Rectal smooth muscle tissue (tissue), 1 donor: ENCODE measurements around the gene SIN3A.
"Not testable (repeated sequence)": the region's sequence is repeated elsewhere in the genome, so short reads cannot be mapped to it uniquely, and the experiment has no call there.

Experiments used
- H3K27ac ChIP-seq: one replicate; pipeline ENCODE4 v1.7.0; 2013; ENCODE audit warnings: low read depth, low read length, inconsistent platforms
- H3K27me3 ChIP-seq: one replicate; pipeline ENCODE4 v1.7.0; 2013; ENCODE audit warnings: low read length; ENCODE audit not compliant: control insufficient read depth, insufficient read depth
- H3K36me3 ChIP-seq: one replicate; pipeline ENCODE4 v1.7.0; 2013; ENCODE audit warnings: low read length; ENCODE audit not compliant: control insufficient read depth, insufficient read depth
- H3K4me1 ChIP-seq: one replicate; pipeline ENCODE4 v1.7.0; 2013; ENCODE audit warnings: low read length; ENCODE audit not compliant: control insufficient read depth, insufficient read depth
- H3K4me3 ChIP-seq: one replicate; pipeline ENCODE4 v1.7.0; 2013; ENCODE audit warnings: low read length
- H3K9ac ChIP-seq: one replicate; pipeline ENCODE4 v1.7.0; 2013; ENCODE audit warnings: low read length

The SIN3A gene

DNA sequence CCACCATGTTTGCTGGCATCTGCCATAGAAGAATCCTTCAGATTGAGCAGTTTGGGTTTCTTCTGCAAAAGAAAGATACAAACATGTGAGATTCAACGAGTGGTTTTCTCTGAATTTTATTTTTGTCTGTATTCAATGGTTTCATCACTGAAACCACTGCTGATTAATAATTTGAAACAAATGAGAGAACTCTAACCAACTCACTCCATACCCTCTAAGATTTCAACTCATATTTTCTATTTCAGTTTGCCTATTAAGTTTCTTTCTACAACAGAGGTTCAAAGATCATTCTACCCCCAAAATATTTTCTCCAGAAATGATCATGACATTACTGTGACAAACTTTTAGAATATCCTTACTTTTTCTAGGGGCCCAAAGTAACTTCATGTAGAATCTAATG is 44.4 kb downstream of the SIN3A start:
- Histone ChIP-seq H3K27me3 (no peaks in the 10 kb centered on the region), H3K9ac (no peak overlapping the region), H3K36me3 (peaks cover 32% of the 10 kb centered on the region), H3K4me1 (no peaks in the 10 kb centered on the region), H3K27ac (no peak overlapping the region), H3K4me3 (no peak overlapping the region)

DNA sequence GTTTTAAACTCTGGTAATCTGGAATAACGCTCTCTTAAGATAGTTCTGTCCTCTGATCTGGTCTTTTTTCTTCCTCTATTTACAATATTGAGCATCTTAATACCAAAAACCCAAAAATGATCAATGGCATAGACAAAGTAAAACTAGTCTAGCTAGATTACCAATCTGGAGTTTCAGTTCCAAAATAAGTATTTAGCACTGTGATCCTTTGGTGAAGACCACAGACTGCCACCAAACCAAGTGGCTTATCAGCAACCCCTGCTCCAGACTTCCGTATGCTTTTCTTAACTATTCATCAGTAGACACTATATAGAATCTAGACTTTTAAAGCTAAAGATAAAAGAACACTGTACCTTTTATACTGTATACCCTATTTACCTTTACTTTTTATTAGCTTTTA is 47.6 kb downstream of the SIN3A start:
- no peaks in the 10 kb centered on the region for H3K27me3 ChIP-seq
- no peaks in the 10 kb centered on the region for H3K4me1 ChIP-seq
- H3K4me3 ChIP-seq = no peak overlapping the region
- H3K27ac ChIP-seq = no peak overlapping the region
- H3K9ac ChIP-seq = no peak overlapping the region
- H3K36me3 ChIP-seq = peaks cover 21% of the 10 kb centered on the region

DNA sequence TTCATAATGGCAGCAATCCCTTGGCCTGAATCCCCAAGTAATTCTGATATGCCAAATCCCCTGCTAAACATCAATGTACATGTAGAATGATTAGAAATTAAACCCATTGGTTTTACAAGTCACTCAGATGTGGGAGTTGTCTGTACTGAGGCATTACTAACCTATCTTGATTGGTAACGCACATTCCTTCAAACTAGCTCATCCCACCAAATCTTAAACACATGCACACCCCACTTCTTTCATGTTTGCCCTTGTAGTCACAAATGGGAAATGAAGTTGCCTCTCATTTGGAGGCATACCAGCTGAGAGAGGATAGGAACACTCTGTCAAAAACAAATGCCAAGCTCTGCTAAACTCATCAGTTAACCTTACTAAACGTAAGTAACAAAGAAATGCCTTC is 54.0 kb downstream of the SIN3A start:
- Histone ChIP-seq H3K4me1 (no peaks in the 10 kb centered on the region), H3K4me3 (no peak overlapping the region), H3K36me3 (peaks cover 48% of the 10 kb centered on the region), H3K27ac (no peak overlapping the region), H3K27me3 (no peaks in the 10 kb centered on the region), H3K9ac (no peak overlapping the region)

DNA sequence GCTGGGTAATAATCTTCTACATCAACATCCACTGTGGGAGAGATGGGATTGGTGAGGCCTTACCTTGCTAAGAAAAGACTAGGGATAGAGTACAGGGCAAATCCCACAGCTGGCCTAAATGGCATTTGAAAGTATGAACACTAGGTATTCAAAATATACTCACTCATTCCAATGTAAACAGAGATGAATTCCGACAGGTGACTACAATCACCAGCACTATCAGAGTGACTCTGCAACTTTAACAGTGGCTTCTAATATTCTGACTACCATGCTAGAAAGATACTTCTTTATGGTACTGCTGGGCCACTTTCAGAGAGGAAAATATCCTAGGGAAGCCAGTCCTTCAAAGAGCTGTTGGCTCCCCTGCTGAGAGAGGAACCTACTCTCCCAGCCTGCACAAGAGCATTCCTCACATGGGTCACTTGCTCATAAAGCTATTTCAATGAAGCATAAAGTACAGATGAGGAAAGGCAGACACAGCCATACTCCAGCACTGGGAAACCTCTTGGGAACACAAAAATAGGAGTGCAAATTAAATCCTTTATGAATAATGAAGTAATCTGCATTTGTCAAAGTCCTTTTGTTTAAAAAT is 61.6 kb downstream of the SIN3A start:
- Histone ChIP-seq H3K4me1 (no peaks in the 10 kb centered on the region), H3K27ac (no peak overlapping the region), H3K36me3 (peaks cover 45% of the 10 kb centered on the region), H3K4me3 (no peak overlapping the region), H3K27me3 (no peaks in the 10 kb centered on the region), H3K9ac (no peak overlapping the region)

DNA sequence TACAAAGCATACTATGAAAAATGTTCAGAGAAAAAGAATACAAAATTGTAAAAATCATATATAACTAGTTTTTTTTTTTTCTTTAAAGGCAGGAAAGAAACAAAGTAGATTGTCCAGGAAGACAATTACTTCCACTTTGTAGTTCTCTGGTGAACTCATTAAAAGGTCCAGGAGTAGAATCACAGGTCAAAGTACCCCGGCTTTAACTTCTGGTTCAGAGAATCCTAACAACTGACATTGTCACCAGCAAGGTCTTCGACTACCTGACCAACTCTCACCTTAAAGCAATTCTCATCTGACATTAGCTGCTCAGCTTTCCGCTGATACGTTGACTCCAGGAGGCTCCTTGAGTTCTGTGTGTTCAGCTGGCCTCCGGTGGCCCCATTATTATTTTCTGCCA is 67.5 kb downstream of the SIN3A start:
- H3K27me3 ChIP-seq, H3K27ac ChIP-seq, H3K4me3 ChIP-seq, H3K4me1 ChIP-seq, H3K9ac ChIP-seq: not testable (repeated sequence)
- peaks cover 33% of the 10 kb centered on the region for H3K36me3 ChIP-seq

DNA sequence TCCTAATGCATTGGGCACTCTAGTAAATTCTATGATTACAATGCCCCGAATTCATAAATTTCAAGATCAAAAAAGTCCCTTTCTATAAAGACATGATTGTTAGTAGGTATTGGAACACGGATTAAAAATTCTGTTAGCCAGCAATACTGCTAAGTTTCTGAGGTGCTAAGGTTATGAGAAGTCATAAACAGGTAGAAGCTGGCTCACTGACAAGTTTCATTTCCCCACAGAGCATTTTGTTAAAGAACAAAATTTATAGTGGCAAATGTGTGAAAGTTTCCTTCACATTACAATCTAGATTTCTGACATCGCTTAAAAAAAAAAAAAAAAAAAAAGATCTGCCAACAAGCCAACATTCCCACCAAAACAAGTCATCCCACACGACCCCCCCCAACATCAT is 70.7 kb downstream of the SIN3A start:
- peaks cover 19% of the 10 kb centered on the region for H3K36me3 ChIP-seq

DNA sequence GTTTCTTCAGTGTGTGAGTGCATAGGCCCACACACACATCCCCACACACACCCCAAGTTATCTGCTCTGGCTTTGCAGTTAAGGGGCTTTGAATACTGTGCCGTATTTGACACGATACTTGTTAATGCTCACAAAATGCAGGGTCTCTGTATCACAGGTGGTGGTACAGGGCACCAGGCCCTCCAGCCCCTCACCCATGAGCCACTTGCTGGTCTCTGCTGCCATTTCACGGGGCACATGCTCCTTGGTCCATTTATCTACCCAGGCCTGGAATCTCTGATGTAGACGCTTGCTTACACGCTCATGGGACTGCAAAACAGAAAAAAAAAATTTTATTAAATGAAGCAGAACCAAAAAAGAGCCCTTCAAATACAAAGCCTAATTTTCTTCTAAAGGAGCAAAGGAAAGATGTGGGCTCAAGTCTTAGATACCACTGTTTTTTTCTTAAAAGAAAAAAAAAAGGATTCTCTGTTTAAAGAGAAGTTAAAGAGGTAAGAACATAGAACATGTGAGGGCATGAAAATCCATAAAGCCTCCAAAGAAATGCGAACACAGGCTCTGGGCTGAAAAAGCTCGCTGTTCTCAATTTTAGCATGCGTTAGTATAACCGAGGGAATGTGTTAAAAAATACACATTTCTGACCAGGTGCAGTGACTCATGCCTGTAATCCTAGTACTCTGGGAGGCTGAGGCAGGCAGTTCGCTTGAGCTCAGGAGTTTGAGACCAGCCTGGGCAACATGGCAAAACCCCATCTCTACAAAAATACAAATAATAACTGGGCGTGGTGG is 79.4 kb downstream of the SIN3A start:
- Histone ChIP-seq H3K36me3 (peaks cover 25% of the 10 kb centered on the region), H3K4me1 (peaks cover 11% of the 10 kb centered on the region), H3K27me3 (no peaks in the 10 kb centered on the region), H3K4me3 (no peak overlapping the region), H3K9ac (no peak overlapping the region), H3K27ac (no peak overlapping the region)

More for the DNA sequence above, 70.7 kb downstream of the SIN3A start:
- Histone ChIP-seq H3K27me3 (no peaks in the 10 kb centered on the region), H3K9ac (no peak overlapping the region), H3K4me1 (no peaks in the 10 kb centered on the region), H3K4me3 (no peak overlapping the region), H3K27ac (no peak overlapping the region)

DNA sequence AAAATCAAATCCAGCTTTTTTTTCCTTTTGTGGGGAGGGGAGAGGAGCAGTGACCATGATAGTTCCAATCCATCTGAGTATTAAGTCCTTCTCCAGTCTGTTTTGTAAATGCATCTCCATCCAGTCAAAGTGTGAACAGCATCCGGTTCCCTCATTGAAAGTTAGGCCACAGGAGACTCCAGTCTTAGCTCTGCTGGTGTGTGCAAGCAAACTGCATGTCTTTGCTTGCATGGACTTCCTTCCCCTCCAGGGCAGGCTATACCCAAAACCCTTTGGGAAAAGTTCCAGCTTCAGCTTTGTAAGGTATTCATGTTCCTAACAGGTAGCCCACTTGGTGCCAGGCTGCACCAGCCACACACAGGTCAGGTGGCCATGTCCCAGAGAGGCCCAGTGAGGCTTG is 80.0 kb downstream of the SIN3A start:
- H3K36me3 ChIP-seq = peaks cover 30% of the 10 kb centered on the region
- no peak overlapping the region for H3K4me3 ChIP-seq
- H3K27ac ChIP-seq = no peak overlapping the region
- H3K27me3 ChIP-seq = no peaks in the 10 kb centered on the region
- H3K4me1 ChIP-seq = peaks cover 11% of the 10 kb centered on the region
- H3K9ac ChIP-seq = no peak overlapping the region

DNA sequence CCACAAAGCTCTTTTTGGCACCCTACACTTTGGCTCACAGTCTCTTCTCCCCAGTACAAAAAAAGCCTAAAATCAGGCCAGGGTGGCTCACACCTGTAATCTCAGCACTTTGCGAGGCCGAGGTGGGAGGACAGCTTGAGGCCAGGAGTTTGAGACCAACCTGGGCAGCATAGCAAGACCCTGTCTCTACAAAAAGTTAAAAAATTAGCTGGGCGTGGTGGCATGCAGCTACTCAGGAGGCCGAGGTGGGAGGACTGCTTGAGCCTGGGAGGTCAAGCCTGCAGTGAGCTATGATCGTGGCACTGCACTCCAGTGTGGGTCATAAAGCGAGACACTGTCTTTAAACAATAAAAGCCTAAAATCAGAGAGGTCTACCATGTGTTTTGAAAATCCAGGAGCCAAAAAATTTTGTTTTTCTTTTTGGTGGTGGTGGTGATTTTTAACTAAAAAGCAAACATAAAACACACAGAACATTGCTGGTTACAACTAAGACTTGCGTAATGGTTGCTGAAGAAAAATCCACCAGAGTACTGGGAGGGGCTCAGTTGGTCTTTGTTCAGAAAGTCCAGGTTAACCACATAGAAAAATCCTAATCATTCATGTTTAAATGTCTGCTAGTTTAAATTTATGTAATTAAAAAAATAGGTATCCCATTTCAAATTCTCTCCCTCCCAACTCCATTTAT is 81.5 kb downstream of the SIN3A start:
- Histone ChIP-seq H3K9ac (no peak overlapping the region), H3K4me3 (no peak overlapping the region), H3K4me1 (peaks cover 11% of the 10 kb centered on the region), H3K36me3 (peaks cover 31% of the 10 kb centered on the region), H3K27me3 (no peaks in the 10 kb centered on the region), H3K27ac (no peak overlapping the region)

DNA sequence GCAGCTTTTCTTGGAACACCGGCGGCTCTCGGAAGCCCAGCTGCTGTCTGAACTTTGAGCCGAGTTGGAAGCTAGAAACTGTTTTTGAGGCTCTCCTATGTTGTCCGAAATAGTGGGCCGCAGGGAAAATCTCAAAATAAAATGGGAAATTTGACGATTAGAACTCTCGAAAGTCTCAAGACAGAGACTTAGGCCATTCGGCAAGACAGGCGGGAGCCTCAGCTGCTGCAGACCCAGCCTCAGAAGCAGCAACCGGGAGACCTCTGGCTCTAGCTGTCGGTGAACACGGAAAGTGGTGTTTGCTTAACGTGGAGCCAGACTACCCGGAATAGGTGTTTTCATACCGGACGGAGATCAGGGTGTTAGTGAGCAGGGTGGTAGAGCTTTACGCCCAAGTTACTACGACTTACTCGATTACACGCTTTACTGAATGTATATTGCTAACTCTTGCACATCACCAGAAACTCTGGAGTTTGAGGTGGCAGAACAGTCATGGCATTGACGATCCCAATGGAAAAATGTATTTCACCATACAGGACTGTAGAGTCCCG is 82.7 kb downstream of the SIN3A start:
- no peaks in the 10 kb centered on the region for H3K27me3 ChIP-seq
- peaks cover 11% of the 10 kb centered on the region for H3K4me1 ChIP-seq
- peak overlapping the region; percentile 76 for H3K9ac ChIP-seq
- H3K27ac ChIP-seq = peak overlapping the region; percentile 89
- H3K4me3 ChIP-seq = peak overlapping the region; percentile 87
- peaks cover 23% of the 10 kb centered on the region for H3K36me3 ChIP-seq

DNA sequence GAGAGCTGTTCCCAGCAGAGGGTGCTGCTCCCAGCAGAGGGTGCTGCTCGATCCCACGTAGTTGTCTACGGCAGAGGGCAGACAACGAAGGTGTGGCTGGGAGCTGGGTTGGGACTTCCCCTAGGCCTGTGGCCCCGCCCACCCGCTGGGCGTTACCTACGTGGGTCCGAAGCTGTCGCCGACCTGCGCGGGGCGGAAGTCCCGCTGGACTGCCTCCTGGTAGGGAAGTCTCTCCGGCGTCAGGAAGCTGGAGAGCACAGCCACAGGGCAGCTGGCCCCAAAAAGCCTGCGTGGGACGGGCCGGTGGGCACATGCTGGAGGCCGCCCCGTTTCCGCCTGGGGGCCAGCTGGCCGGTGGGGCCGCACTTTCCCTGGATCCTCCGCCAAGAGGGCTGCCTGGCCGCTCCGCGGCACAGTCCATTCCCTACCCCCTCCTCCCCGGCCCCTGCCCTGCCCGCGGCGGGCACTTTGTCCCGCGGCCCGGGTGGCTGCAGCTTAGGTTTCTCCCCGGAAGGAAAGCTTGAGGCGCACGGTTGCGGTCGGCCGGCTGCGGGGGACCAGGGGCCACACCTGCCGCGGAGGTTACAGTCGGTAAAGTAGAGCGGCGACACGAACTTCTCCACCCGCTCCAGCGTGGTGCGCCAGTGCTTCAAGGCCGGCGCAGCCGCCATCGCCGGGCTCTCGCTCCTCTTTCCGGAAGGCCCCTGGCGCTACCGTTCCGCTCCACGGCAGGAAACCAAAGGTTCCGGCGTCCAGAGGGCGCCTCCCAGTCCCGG is 83.4 kb downstream of the SIN3A start, which contains the start of gene MAN2C1:
TSS of gene MAN2C1 (minus strand) at position 695 of the 776 bp plus-strand sequence. CDS start at position 671, 24 bp downstream.
- peaks cover 21% of the 10 kb centered on the region for H3K36me3 ChIP-seq
- H3K4me1 ChIP-seq = peaks cover 11% of the 10 kb centered on the region

More for the DNA sequence above, 83.4 kb downstream of the SIN3A start, which contains the start of gene MAN2C1:
- Histone ChIP-seq H3K27ac (peak within 1 kb of the TSS; percentile 89), H3K4me3 (peak within 1 kb of the TSS; percentile 87), H3K27me3 (no peaks in the 10 kb centered on the region), H3K9ac (peak within 1 kb of the TSS; percentile 76)
